Cardiac fibroblast (primary cell): ENCODE results near the gene CUL3.

Experiments
- DNase-seq, 2 donors: peaks; one replicate each; pipeline versions ENCODE4 v3.0.0 to v3.0.0-alpha.2; 2010; ENCODE audit warnings: low read depth in 2 of 2
- H3K4me3 ChIP-seq, 2 donors: replicated peaks in 1 of 2; 1 replicate in 1 of 2; 2 replicates in 1 of 2; pipeline ENCODE4 v1.5.1; 2011; ENCODE audit warnings: low read depth in 2 of 2, low read length in 2 of 2, mild to moderate bottlenecking in 2 of 2, moderate library complexity in 1 of 2
- CTCF ChIP-seq: IDR thresholded peaks from one replicate; pipeline ENCODE4 v1.5.1; 2011; ENCODE audit warnings: low read depth, mild to moderate bottlenecking, low read length, inconsistent platforms

CUL3 gene

GRCh38 chr2:224580248-224580647 is 4.9 kb downstream of the CUL3 start:
- TF ChIP-seq CTCF, result no peak
- H3K4me3 ChIP-seq, result no peak overlapping the region
- no peak for DNase-seq

- DNase-seq, result peak; percentile 22 to 33
- H3K4me3 ChIP-seq, result no peak overlapping the region
- TF ChIP-seq CTCF, result no peak
These were observed 5.8 kb downstream of the CUL3 start for GRCh38 chr2:224579411-224579810.

GRCh38 chr2:224577541-224577940 is 7.6 kb downstream of the CUL3 start:
- no peak overlapping the region for H3K4me3 ChIP-seq
- DNase-seq, result no peak
- TF ChIP-seq CTCF, result no peak

- no peak overlapping the region for H3K4me3 ChIP-seq
- no peak for DNase-seq
- no peak for TF ChIP-seq CTCF
These were observed 9.0 kb downstream of the CUL3 start for GRCh38 chr2:224576088-224576715.

GRCh38 chr2:224574423-224575084 is 10.6 kb downstream of the CUL3 start:
- H3K4me3 ChIP-seq, result no peak overlapping the region
- no peak for DNase-seq
- TF ChIP-seq CTCF, result no peak

- DNase-seq, result no peak
- no peak overlapping the region for H3K4me3 ChIP-seq
- TF ChIP-seq CTCF, result no peak
These were observed 11.4 kb downstream of the CUL3 start for GRCh38 chr2:224573724-224574123.
